Ovary (tissue), 3 donors: Measurements from ENCODE around the gene NPAS3.

Experiments used
- CTCF ChIP-seq, 3 donors: fragments of 450-650 bp in 2 of 3; fragments of 200-600 bp in 1 of 3; IDR thresholded peaks; one replicate each; pipeline versions ENCODE4 v1.5.1 to v1.8.0; 2016 to 2022; ENCODE audit warnings: antibody characterized with exemption in 3 of 3, mild to moderate bottlenecking in 1 of 3
- EP300 ChIP-seq: sonication (generic); formaldehyde crosslinking; IDR thresholded peaks from one replicate; pipeline ENCODE4 v1.6.1; 2017; ENCODE audit warnings: antibody characterized with exemption
- POLR2A ChIP-seq: fragments of 450-650 bp; IDR thresholded peaks from one replicate; pipeline ENCODE4 v1.6.1; 2017; ENCODE audit warnings: antibody characterized with exemption, mild to moderate bottlenecking, moderate library complexity
- donor health status: DM: no; HTN: no; CAD: no.

GRCh38 chr14:33567023-33567728 is 628.5 kb downstream of the NPAS3 start:
- TF ChIP-seq CTCF (IDR thresholded peaks at IDR 0.05) (no peak), POLR2A (no peak), EP300 (no peak)
